ENCODE data around the gene MAP3K4. TPM values are rescaled to one million over a fixed set of nuclear protein-coding genes. Genes with fewer than 3 reads are reported as not detected.

MAP3K4 gene
- total RNA-seq, 1 donor from 2014 or later, result 66.5 TPM

- H3K36me3 Mint-ChIP-seq (ENCODE audit: low read depth), result peaks cover 10% of the 10 kb centered on the region
Observed at GRCh38 chr6:161161889-161162624, 170.5 kb downstream of the MAP3K4 start.

GRCh38 chr6:161162722-161163121 lies 171.2 kb downstream of the MAP3K4 start:
- Mint-ChIP-seq H3K9me3 (no peaks in the 10 kb centered on the region), H3K4me1 (no peaks in the 10 kb centered on the region), H3K27ac (no peak overlapping the region), H3K36me3 (ENCODE audit: low read depth) (peaks cover 10% of the 10 kb centered on the region), H3K4me3 (no peak overlapping the region), H3K27me3 (no peaks in the 10 kb centered on the region)
- ATAC-seq (ENCODE audit: low read depth), result no peak
- no peak for TF ChIP-seq CTCF (IDR thresholded peaks at IDR 0.05)
- ChIA-PET CTCF (no interaction called here), POLR2A (no interaction called here)
- DNase-seq, result no peak
- intact Hi-C loops (cut with micrococcal nuclease), result no loop called here

More at GRCh38 chr6:161161889-161162624, 170.5 kb downstream of the MAP3K4 start:
- POLR2A ChIA-PET, result no interaction called here
- no peak overlapping the region for H3K27ac Mint-ChIP-seq
- no peaks in the 10 kb centered on the region for H3K9me3 Mint-ChIP-seq
- intact Hi-C loops (cut with micrococcal nuclease), result no loop called here
- no peak overlapping the region for H3K4me3 Mint-ChIP-seq
- H3K4me1 Mint-ChIP-seq, result no peaks in the 10 kb centered on the region
- DNase-seq (no peak), ATAC-seq (ENCODE audit: low read depth) (no peak)
- CTCF ChIA-PET, result no interaction called here
- TF ChIP-seq CTCF (IDR thresholded peaks at IDR 0.05), result no peak
- H3K27me3 Mint-ChIP-seq, result no peaks in the 10 kb centered on the region

GRCh38 chr6:161163466-161164181 lies 172.1 kb downstream of the MAP3K4 start:
- ChIA-PET POLR2A (no interaction called here), CTCF (no interaction called here)
- Mint-ChIP-seq H3K27ac (no peak overlapping the region), H3K27me3 (no peaks in the 10 kb centered on the region), H3K36me3 (ENCODE audit: low read depth) (peaks cover 10% of the 10 kb centered on the region), H3K4me1 (peaks cover 4% of the 10 kb centered on the region), H3K4me3 (no peak overlapping the region), H3K9me3 (no peaks in the 10 kb centered on the region)
- intact Hi-C loops (cut with micrococcal nuclease), result no loop called here
- DNase-seq (no peak), ATAC-seq (ENCODE audit: low read depth) (no peak)
- TF ChIP-seq CTCF (IDR thresholded peaks at IDR 0.05), result no peak

GRCh38 chr6:161164182-161164625 lies 172.6 kb downstream of the MAP3K4 start:
- H3K27me3 Mint-ChIP-seq, result no peaks in the 10 kb centered on the region
- ATAC-seq (ENCODE audit: low read depth) (no peak), DNase-seq (no peak)
- intact Hi-C loops (cut with micrococcal nuclease), result no loop called here
- H3K27ac Mint-ChIP-seq, result no peak overlapping the region
- peaks cover 10% of the 10 kb centered on the region for H3K36me3 Mint-ChIP-seq (ENCODE audit: low read depth)
- TF ChIP-seq CTCF (IDR thresholded peaks at IDR 0.05), result no peak
- ChIA-PET CTCF (no interaction called here), POLR2A (no interaction called here)
- H3K4me3 Mint-ChIP-seq, result no peak overlapping the region
- no peaks in the 10 kb centered on the region for H3K9me3 Mint-ChIP-seq
- H3K4me1 Mint-ChIP-seq, result peaks cover 10% of the 10 kb centered on the region

GRCh38 chr6:161166176-161166575 lies 174.6 kb downstream of the MAP3K4 start:
- ATAC-seq (ENCODE audit: low read depth) (no peak), DNase-seq (no peak)
- no peaks in the 10 kb centered on the region for H3K27me3 Mint-ChIP-seq
- TF ChIP-seq CTCF (IDR thresholded peaks at IDR 0.05), result no peak
- no peak overlapping the region for H3K4me3 Mint-ChIP-seq
- CTCF ChIA-PET, result no interaction called here
- peaks cover 9% of the 10 kb centered on the region for H3K36me3 Mint-ChIP-seq (ENCODE audit: low read depth)
- no peak overlapping the region for H3K27ac Mint-ChIP-seq
- no peaks in the 10 kb centered on the region for H3K9me3 Mint-ChIP-seq
- intact Hi-C loops (cut with micrococcal nuclease), result no loop called here
- POLR2A ChIA-PET, result no interaction called here
- H3K4me1 Mint-ChIP-seq, result peaks cover 30% of the 10 kb centered on the region
